ENCODE data around the gene MAP2K2. TPM values are rescaled to one million over a fixed set of nuclear protein-coding genes. Genes with fewer than 3 reads are reported as not detected.

MAP2K2 gene
- total RNA-seq, 1 donor from 2014 or later, result 153 TPM

DNA sequence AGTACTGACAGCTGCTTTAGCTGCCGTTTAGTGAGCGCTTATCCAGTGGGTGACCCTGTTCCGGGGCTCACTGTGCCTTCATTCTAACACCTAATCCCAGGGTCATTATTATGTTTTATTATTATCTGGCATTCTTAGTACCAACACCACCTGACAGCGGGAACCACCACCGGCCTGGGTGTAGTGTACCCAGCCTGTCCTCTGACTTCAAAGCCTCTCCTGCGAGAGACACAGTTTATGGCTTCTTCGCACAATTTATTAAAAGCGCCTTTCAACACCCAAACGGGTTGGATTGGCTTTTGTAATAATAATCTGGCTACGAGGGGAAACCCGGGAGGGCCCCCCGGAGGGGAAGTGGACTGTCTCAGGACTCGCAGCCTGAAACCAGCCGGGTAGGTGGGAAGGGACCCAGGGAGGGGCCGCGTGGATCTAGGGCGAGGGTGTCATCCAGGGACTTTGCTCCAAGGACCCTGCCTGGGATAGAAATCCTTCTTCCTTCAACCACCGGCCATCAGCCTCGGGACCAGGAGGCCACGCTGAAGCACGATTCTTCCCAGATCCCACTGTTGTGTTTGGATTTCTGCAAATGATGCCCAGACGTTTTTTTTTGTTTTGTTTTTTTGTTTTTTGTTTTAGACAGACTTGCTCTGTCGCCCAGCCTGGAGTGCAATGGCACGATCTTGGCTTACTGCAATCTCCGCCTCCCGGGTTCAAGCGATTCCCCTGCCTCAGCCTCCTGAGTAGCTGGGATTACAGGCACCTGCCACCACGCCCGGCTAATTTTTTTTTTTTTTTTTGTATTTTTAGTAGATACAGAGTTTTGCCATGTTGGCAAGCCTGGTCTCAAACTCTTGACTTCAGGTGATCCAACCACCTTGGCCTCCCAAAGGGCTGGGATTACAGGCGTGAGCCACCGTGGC lies 55.6 kb downstream of the MAP2K2 start:
- Mint-ChIP-seq H3K9me3 (ENCODE audit: unreplicated experiment) (no peaks in the 10 kb centered on the region), H3K27ac (ENCODE audit: unreplicated experiment) (no peak overlapping the region), H3K4me1 (ENCODE audit: unreplicated experiment) (peaks cover 3% of the 10 kb centered on the region), H3K27me3 (ENCODE audit: unreplicated experiment) (peaks cover 6% of the 10 kb centered on the region), H3K4me3 (ENCODE audit: unreplicated experiment) (peak overlapping the region; percentile 86), H3K36me3 (ENCODE audit: low read depth, unreplicated experiment) (no peaks in the 10 kb centered on the region)
- no peak for TF ChIP-seq CTCF (IDR thresholded peaks at IDR 0.05; ENCODE audit: unreplicated experiment)
- no peak for DNase-seq (ENCODE audit: low spot score)

GRCh38 chr19:4067396-4068046 lies 56.4 kb downstream of the MAP2K2 start:
- Mint-ChIP-seq H3K4me1 (ENCODE audit: unreplicated experiment) (peaks cover 3% of the 10 kb centered on the region), H3K4me3 (ENCODE audit: unreplicated experiment) (peak overlapping the region; percentile 86), H3K36me3 (ENCODE audit: low read depth, unreplicated experiment) (no peaks in the 10 kb centered on the region), H3K27me3 (ENCODE audit: unreplicated experiment) (peaks cover 6% of the 10 kb centered on the region), H3K27ac (ENCODE audit: unreplicated experiment) (no peak overlapping the region), H3K9me3 (ENCODE audit: unreplicated experiment) (no peaks in the 10 kb centered on the region)
- peak; percentile 38 for DNase-seq (ENCODE audit: low spot score)
- no peak for TF ChIP-seq CTCF (IDR thresholded peaks at IDR 0.05; ENCODE audit: unreplicated experiment)

DNA sequence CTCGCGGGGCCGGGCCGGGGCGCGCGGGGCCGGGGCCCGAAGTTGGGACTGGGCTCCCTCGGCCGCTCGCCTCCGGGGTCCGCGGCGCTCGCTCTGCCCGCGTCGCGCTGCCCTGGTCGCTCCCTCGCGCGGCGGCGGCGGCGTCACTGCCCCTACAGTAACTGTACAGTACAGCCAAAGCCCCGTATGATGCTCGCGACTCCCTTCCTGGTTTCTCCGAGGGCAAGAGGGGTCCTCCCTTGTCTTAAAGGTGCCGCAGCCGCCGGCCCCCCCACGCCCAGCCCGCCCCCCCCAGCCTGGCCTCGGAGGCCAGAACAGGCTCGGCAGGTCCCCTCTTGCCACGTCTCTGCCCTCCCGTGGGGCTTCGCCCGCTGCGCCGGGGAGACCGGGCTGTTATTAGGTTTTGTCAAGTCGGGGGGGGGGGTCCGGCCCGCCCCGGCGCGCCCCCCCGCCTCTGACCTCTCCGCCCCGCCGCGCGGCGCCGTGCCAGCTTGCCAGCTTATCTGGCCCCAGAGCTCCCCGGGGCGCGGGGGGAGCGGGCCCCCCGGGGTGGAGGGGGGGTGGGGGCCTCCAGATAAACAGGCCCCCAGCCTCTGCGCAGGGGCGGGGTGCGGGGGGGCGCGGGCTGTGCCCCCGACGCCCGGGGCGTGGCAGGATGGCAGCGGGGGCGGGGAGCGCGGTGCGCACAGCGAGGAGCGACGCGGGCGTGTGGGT lies 57.1 kb downstream of the MAP2K2 start, which contains the start of gene ZBTB7A:
Gene ZBTB7A, minus strand, starts transcription at position 218 of the 714 bp plus-strand sequence. CDS start 11,667 bp downstream, outside the sequence.
- Mint-ChIP-seq H3K27me3 (ENCODE audit: unreplicated experiment) (peaks cover 6% of the 10 kb centered on the region), H3K36me3 (ENCODE audit: low read depth, unreplicated experiment) (no peaks in the 10 kb centered on the region), H3K9me3 (ENCODE audit: unreplicated experiment) (no peaks in the 10 kb centered on the region), H3K4me1 (ENCODE audit: unreplicated experiment) (peaks cover 3% of the 10 kb centered on the region), H3K27ac (ENCODE audit: unreplicated experiment) (no peak within 1 kb of the TSS), H3K4me3 (ENCODE audit: unreplicated experiment) (no peak within 1 kb of the TSS)
- peak; percentile 72 for DNase-seq (ENCODE audit: low spot score)
- no peak for TF ChIP-seq CTCF (IDR thresholded peaks at IDR 0.05; ENCODE audit: unreplicated experiment)

GRCh38 chr19:4066176-4066606 lies 57.7 kb downstream of the MAP2K2 start:
- H3K27me3 Mint-ChIP-seq (ENCODE audit: unreplicated experiment), result peaks cover 6% of the 10 kb centered on the region
- no peak overlapping the region for H3K4me3 Mint-ChIP-seq (ENCODE audit: unreplicated experiment)
- H3K27ac Mint-ChIP-seq (ENCODE audit: unreplicated experiment), result no peak overlapping the region
- peak; percentile 33 for DNase-seq (ENCODE audit: low spot score)
- no peak for TF ChIP-seq CTCF (IDR thresholded peaks at IDR 0.05; ENCODE audit: unreplicated experiment)
- no peaks in the 10 kb centered on the region for H3K36me3 Mint-ChIP-seq (ENCODE audit: low read depth, unreplicated experiment)
- peaks cover 3% of the 10 kb centered on the region for H3K4me1 Mint-ChIP-seq (ENCODE audit: unreplicated experiment)
- no peaks in the 10 kb centered on the region for H3K9me3 Mint-ChIP-seq (ENCODE audit: unreplicated experiment)
